Activated CD8-positive, alpha-beta T cell treated with anti-CD3 and anti-CD28 coated beads, Interleukin-2, amount 10 ng/mL, durations not matched to agents 7 days and 5 days (primary cell): ENCODE measurements around the gene LRRN2. TPM values are rescaled to one million over a fixed set of nuclear protein-coding genes. Genes with fewer than 3 reads are reported as not detected.

ENCODE experiments used
- ATAC-seq: fragments of 150-1000 bp; cut with Tn5 transposase; one replicate; pipeline ENCODE4 v1.10.0; 2021; ENCODE audit warnings: moderate library complexity
- CTCF ChIA-PET: fragments of 350-600 bp; sonication (Branson Sonifier 250); formaldehyde crosslinking; loops from one replicate; lab custom pipeline; 2021; ENCODE audit warnings: antibody characterized with exemption; lab: Charles Lee
- POLR2A ChIA-PET: fragments of 350-600 bp; sonication (Branson Sonifier 250); formaldehyde crosslinking; loops from one replicate; lab custom pipeline; 2021; ENCODE audit warnings: antibody characterized with exemption; lab: Charles Lee
- DNase-seq: peaks from one replicate; pipeline ENCODE4 v3.0.0-alpha.2; 2020
- H3K27ac Mint-ChIP-seq: one replicate; pipeline ENCODE4 v1.8.0; 2021; ENCODE audit warnings: mild to moderate bottlenecking, mixed read lengths
- H3K27me3 Mint-ChIP-seq: one replicate; pipeline ENCODE4 v1.8.0; 2021; ENCODE audit warnings: low read depth, mixed read lengths
- H3K36me3 Mint-ChIP-seq: one replicate; pipeline ENCODE4 v1.8.0; 2021; ENCODE audit warnings: low read depth, mixed read lengths
- H3K4me1 Mint-ChIP-seq: one replicate; pipeline ENCODE4 v1.8.0; 2021; ENCODE audit warnings: low read depth, mixed read lengths
- H3K4me3 Mint-ChIP-seq: one replicate; pipeline ENCODE4 v1.8.0; 2021; ENCODE audit warnings: mild to moderate bottlenecking, mixed read lengths
- H3K9me3 Mint-ChIP-seq: one replicate; pipeline ENCODE4 v1.8.0; 2022; ENCODE audit warnings: mixed read lengths; ENCODE audit not compliant: insufficient read depth
- total RNA-seq, 2 experiments: library from RNA; stranded (reverse); gene quantifications; one replicate each; pipeline ENCODE4 v1.2.3, GENCODE V29; 2021

The LRRN2 gene
- total RNA-seq, 2 experiments from 2014 or later = not detected

- Mint-ChIP-seq H3K9me3 (no peaks in the 10 kb centered on the region), H3K4me1 (no peaks in the 10 kb centered on the region), H3K27me3 (peaks cover 4% of the 10 kb centered on the region), H3K27ac (no peak overlapping the region), H3K36me3 (no peaks in the 10 kb centered on the region), H3K4me3 (no peak overlapping the region)
- ChIA-PET CTCF (interaction anchor here (1.4 to 5.0 kb wide), 3 partner anchors 14 to 199 kb away, joined by 3 to 20 read pairs (median 4); no protein-coding TSS in a partner anchor), POLR2A (no interaction called here)
- no peak for ATAC-seq
- DNase-seq = no peak
Observed at GRCh38 chr1:204607910-204608309, 77.6 kb downstream of the LRRN2 start.

DNA sequence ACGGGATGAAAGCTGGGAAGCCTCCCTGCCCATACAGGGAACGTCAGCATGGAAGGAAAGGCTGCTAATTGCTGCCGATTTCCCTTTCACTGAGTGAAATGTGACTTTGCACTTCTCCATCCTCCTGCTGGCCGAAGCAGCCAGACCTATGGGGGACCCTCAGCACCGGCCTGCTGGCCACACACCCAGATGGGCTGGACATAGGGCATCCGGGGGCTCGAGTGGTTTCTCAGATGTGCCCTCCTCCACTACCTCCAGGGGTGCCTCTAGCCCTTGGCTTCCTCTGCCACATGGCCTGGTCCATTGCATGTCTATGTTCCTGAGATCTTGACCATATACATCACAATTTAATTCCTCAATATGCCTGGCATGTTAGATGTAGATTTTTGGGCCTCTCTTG, 79.7 kb downstream of the LRRN2 start:
- Mint-ChIP-seq H3K27ac (no peak overlapping the region), H3K4me3 (no peak overlapping the region), H3K27me3 (peaks cover 4% of the 10 kb centered on the region), H3K4me1 (no peaks in the 10 kb centered on the region), H3K9me3 (no peaks in the 10 kb centered on the region), H3K36me3 (no peaks in the 10 kb centered on the region)
- ChIA-PET CTCF (no interaction called here), POLR2A (no interaction called here)
- DNase-seq (no peak), ATAC-seq (no peak)

- Mint-ChIP-seq H3K27ac (no peak overlapping the region), H3K36me3 (no peaks in the 10 kb centered on the region), H3K9me3 (no peaks in the 10 kb centered on the region), H3K4me3 (no peak overlapping the region), H3K4me1 (no peaks in the 10 kb centered on the region), H3K27me3 (peaks cover 4% of the 10 kb centered on the region)
- ATAC-seq (no peak), DNase-seq (no peak)
- ChIA-PET POLR2A (no interaction called here), CTCF (no interaction called here)
Observed at GRCh38 chr1:204602871-204603542, 82.5 kb downstream of the LRRN2 start.

DNA sequence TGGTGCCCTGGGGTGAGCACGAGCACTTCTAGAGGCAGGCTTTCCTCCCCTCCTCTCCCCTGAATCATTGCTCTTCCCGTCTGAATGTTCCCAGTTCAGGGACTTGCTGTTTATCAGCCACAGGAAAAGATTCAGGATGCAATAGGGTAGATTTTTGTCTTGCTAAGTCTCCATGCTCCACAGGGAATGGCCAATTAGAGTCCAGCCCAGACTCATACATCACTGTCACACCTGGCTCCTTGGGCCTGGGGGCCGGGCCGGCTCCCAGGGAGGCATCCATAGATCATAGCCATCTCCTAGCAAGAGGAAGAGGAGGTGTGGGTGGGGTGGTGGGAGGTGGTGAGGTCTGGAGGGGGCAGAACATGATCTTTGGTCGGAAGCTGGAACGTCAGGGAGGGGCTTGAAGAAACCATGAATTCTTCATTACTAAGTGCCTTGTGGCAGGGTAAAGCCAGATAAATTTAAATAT, 83.4 kb downstream of the LRRN2 start:
- H3K4me3 Mint-ChIP-seq = no peak overlapping the region

GRCh38 chr1:204600968-204601367, 84.6 kb downstream of the LRRN2 start:
- ChIA-PET POLR2A (no interaction called here), CTCF (interaction anchor here (0.9 kb wide), 1 partner anchor 163 kb away, joined by 3 read pairs; no protein-coding TSS in a partner anchor)
- Mint-ChIP-seq H3K4me1 (no peaks in the 10 kb centered on the region), H3K4me3 (no peak overlapping the region), H3K27ac (no peak overlapping the region), H3K9me3 (no peaks in the 10 kb centered on the region), H3K27me3 (no peaks in the 10 kb centered on the region), H3K36me3 (no peaks in the 10 kb centered on the region)
- DNase-seq = no peak
- no peak for ATAC-seq

More for the DNA sequence above, 83.4 kb downstream of the LRRN2 start:
- POLR2A ChIA-PET = no interaction called here
- Mint-ChIP-seq H3K9me3 (no peaks in the 10 kb centered on the region), H3K27me3 (no peaks in the 10 kb centered on the region), H3K4me1 (no peaks in the 10 kb centered on the region), H3K27ac (no peak overlapping the region), H3K36me3 (no peaks in the 10 kb centered on the region)
- DNase-seq (no peak), ATAC-seq (no peak)
- CTCF ChIA-PET = no interaction called here

GRCh38 chr1:204600203-204600602, 85.3 kb downstream of the LRRN2 start:
- no peaks in the 10 kb centered on the region for H3K4me1 Mint-ChIP-seq
- no peak overlapping the region for H3K27ac Mint-ChIP-seq
- H3K27me3 Mint-ChIP-seq = no peaks in the 10 kb centered on the region
- no peak for DNase-seq
- no peaks in the 10 kb centered on the region for H3K9me3 Mint-ChIP-seq
- H3K4me3 Mint-ChIP-seq = no peak overlapping the region
- H3K36me3 Mint-ChIP-seq = no peaks in the 10 kb centered on the region
- ChIA-PET CTCF (interaction anchor here (0.9 to 1.9 kb wide), 3 partner anchors 163 to 206 kb away, joined by 3 to 4 read pairs (median 3); no protein-coding TSS in a partner anchor), POLR2A (no interaction called here)
- no peak for ATAC-seq

- DNase-seq = no peak
- ChIA-PET CTCF (interaction anchor here (1.2 to 1.9 kb wide), 3 partner anchors 20 to 207 kb away, joined by 3 to 4 read pairs (median 3); no protein-coding TSS in a partner anchor), POLR2A (no interaction called here)
- no peak overlapping the region for H3K27ac Mint-ChIP-seq
- H3K36me3 Mint-ChIP-seq = no peaks in the 10 kb centered on the region
- H3K4me3 Mint-ChIP-seq = no peak overlapping the region
- ATAC-seq = no peak
- H3K4me1 Mint-ChIP-seq = no peaks in the 10 kb centered on the region
- no peaks in the 10 kb centered on the region for H3K27me3 Mint-ChIP-seq
- no peaks in the 10 kb centered on the region for H3K9me3 Mint-ChIP-seq
Observed at GRCh38 chr1:204599596-204599995, 85.9 kb downstream of the LRRN2 start.

- ChIA-PET POLR2A (no interaction called here), CTCF (interaction anchor here (0.6 to 1.9 kb wide), 5 partner anchors 10 to 239 kb away, joined by 3 to 4 read pairs (median 3); no protein-coding TSS in a partner anchor)
- no peak for DNase-seq
- Mint-ChIP-seq H3K4me3 (no peak overlapping the region), H3K27ac (no peak overlapping the region), H3K27me3 (no peaks in the 10 kb centered on the region), H3K9me3 (no peaks in the 10 kb centered on the region), H3K36me3 (no peaks in the 10 kb centered on the region), H3K4me1 (no peaks in the 10 kb centered on the region)
- ATAC-seq = no peak
Observed at GRCh38 chr1:204599098-204599497, 86.4 kb downstream of the LRRN2 start.

DNA sequence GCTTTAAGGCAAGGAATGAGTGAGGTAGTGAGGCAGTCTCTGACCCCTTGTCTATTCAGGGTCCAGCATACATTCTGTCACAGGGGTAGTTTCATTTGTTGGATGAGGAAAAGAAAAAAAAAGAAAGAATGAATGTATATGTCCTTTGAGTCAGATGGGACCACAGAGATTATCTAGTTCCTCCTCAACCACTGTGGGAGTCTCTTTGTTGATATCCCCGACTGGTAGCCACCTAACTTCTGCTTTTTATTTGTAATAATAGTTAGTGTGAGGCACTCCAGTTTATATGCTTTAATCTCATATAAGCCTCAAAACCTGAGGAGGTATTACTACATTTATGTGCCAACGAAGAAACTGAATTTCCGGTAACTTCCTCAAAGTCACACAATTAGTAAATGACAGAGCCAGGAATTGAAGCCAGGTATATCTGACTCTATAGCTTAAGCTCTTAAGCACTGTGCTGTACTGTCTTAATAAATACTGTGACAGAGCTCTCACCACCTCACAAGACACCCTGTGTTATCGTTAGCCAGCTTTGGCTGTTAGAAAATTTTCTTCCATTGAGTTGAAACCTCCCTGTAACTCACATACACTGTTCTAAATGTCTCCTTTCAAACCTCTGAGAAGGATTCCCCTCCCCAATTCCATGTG, 87.1 kb downstream of the LRRN2 start:
- H3K4me1 Mint-ChIP-seq = no peaks in the 10 kb centered on the region

GRCh38 chr1:204592246-204592948, 93.1 kb downstream of the LRRN2 start:
- no peak for DNase-seq
- Mint-ChIP-seq H3K9me3 (no peaks in the 10 kb centered on the region), H3K27ac (no peak overlapping the region), H3K27me3 (no peaks in the 10 kb centered on the region), H3K36me3 (no peaks in the 10 kb centered on the region), H3K4me3 (no peak overlapping the region), H3K4me1 (no peaks in the 10 kb centered on the region)
- no peak for ATAC-seq
- CTCF ChIA-PET = interaction anchor here (1.3 to 1.6 kb wide), 3 partner anchors 14 to 215 kb away, joined by 3 to 7 read pairs (median 6); no protein-coding TSS in a partner anchor
- POLR2A ChIA-PET = no interaction called here

More for the DNA sequence above, 87.1 kb downstream of the LRRN2 start:
- ChIA-PET POLR2A (no interaction called here), CTCF (interaction anchor here (0.6 to 1.9 kb wide), 5 partner anchors 11 to 238 kb away, joined by 3 to 4 read pairs (median 3); no protein-coding TSS in a partner anchor)
- Mint-ChIP-seq H3K36me3 (no peaks in the 10 kb centered on the region), H3K27ac (no peak overlapping the region), H3K27me3 (no peaks in the 10 kb centered on the region), H3K9me3 (no peaks in the 10 kb centered on the region), H3K4me3 (no peak overlapping the region)
- no peak for DNase-seq
- no peak for ATAC-seq

DNA sequence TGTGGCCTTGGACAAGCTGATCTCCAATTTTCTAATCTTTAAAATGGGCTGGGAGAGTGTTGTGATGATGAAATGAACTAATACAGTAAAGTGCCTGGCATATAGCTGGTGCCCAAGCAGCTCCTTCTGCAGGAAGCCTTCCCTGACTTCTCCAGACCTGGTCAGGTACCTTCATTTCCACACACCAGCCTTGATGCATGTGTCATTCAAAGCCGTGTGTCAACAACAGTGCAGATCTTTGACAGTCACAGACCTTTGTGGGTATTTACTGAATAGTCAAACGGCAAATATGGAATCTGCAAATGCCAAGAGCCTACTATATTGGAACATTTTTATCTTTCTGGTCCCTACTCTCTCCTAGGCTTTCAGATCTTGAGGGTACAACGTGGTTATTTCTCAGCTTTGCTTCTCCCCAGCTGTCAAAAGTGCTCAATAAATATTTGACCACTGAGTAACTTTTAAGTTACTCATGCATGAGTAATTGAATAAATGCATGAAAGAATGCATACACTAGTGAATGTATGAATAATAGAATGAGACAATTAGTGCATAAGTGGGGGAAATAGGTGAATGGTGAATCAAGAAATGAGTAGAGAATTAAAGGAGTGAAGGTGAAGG, 94.0 kb downstream of the LRRN2 start:
- no peaks in the 10 kb centered on the region for H3K4me1 Mint-ChIP-seq
- POLR2A ChIA-PET = interaction anchor here (0.5 kb wide), 1 partner anchor 12 kb away, joined by 3 read pairs; no protein-coding TSS in a partner anchor
- no peak overlapping the region for H3K4me3 Mint-ChIP-seq
- H3K27ac Mint-ChIP-seq = no peak overlapping the region
- DNase-seq (no peak), ATAC-seq (no peak)
- H3K36me3 Mint-ChIP-seq = no peaks in the 10 kb centered on the region
- no peaks in the 10 kb centered on the region for H3K27me3 Mint-ChIP-seq
- CTCF ChIA-PET = interaction anchor here (1.3 to 1.6 kb wide), 3 partner anchors 13 to 215 kb away, joined by 3 to 7 read pairs (median 6); no protein-coding TSS in a partner anchor
- no peaks in the 10 kb centered on the region for H3K9me3 Mint-ChIP-seq
